Measurements from ENCODE around the gene SLC6A18. TPM values are rescaled to one million over a fixed set of nuclear protein-coding genes. Genes with fewer than 3 reads are reported as not detected.
A peak's percentile ranks its signal among the peaks of the same experiment; 100 is the strongest.

SLC6A18 gene
- total RNA-seq, 1 experiment from 2014 or later, result not detected

DNA sequence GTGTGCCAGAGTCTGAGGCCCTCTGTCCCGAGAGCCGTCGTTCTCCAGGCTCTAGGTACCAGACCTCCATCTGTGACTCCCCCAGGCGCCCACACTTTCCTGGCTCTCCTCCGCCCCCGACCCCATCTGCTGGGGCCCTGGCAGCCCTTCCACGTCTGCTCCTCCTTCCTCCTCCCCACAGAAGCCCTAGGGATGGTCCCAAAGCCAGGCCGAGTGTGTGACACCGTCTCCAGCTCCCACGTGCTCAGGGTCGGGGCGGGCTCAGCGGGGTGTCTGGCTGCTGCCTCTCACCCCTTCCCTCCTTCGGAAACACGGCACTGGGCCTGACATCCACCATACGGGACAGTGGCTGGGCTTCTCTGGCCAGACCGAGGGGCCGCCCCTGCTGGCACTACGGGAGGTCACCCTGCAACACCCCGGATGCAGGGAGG lies 44.3 kb upstream of the SLC6A18 start:
- H3K4me3 Mint-ChIP-seq (ENCODE audit: low read depth, unreplicated experiment), result no peak overlapping the region
- CTCF ChIA-PET, result interaction anchor here (1.2 kb wide), 1 partner anchor 24 kb away, joined by 3 read pairs; no protein-coding TSS in a partner anchor
- DNase-seq, result no peak
- TF ChIP-seq, protein P1, sequence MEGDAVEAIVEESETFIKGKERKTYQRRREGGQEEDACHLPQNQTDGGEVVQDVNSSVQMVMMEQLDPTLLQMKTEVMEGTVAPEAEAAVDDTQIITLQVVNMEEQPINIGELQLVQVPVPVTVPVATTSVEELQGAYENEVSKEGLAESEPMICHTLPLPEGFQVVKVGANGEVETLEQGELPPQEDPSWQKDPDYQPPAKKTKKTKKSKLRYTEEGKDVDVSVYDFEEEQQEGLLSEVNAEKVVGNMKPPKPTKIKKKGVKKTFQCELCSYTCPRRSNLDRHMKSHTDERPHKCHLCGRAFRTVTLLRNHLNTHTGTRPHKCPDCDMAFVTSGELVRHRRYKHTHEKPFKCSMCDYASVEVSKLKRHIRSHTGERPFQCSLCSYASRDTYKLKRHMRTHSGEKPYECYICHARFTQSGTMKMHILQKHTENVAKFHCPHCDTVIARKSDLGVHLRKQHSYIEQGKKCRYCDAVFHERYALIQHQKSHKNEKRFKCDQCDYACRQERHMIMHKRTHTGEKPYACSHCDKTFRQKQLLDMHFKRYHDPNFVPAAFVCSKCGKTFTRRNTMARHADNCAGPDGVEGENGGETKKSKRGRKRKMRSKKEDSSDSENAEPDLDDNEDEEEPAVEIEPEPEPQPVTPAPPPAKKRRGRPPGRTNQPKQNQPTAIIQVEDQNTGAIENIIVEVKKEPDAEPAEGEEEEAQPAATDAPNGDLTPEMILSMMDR (IDR thresholded peaks at IDR 0.05; ENCODE audit: unreplicated experiment), result no peak
- no peaks in the 10 kb centered on the region for H3K9me3 Mint-ChIP-seq (ENCODE audit: low read depth, unreplicated experiment)
- peaks cover 15% of the 10 kb centered on the region for H3K27me3 Mint-ChIP-seq (ENCODE audit: unreplicated experiment)
- H3K27ac Mint-ChIP-seq (ENCODE audit: unreplicated experiment), result no peak overlapping the region
- H3K36me3 Mint-ChIP-seq (ENCODE audit: insufficient read depth, unreplicated experiment), result no peaks in the 10 kb centered on the region
- no TSS peak for BruUV-seq (replicated peaks)
- intact Hi-C loops (cut with micrococcal nuclease; ENCODE audit: unreplicated experiment), result no loop called here
- H3K4me1 Mint-ChIP-seq (ENCODE audit: low read depth, unreplicated experiment), result peaks cover 4% of the 10 kb centered on the region

DNA sequence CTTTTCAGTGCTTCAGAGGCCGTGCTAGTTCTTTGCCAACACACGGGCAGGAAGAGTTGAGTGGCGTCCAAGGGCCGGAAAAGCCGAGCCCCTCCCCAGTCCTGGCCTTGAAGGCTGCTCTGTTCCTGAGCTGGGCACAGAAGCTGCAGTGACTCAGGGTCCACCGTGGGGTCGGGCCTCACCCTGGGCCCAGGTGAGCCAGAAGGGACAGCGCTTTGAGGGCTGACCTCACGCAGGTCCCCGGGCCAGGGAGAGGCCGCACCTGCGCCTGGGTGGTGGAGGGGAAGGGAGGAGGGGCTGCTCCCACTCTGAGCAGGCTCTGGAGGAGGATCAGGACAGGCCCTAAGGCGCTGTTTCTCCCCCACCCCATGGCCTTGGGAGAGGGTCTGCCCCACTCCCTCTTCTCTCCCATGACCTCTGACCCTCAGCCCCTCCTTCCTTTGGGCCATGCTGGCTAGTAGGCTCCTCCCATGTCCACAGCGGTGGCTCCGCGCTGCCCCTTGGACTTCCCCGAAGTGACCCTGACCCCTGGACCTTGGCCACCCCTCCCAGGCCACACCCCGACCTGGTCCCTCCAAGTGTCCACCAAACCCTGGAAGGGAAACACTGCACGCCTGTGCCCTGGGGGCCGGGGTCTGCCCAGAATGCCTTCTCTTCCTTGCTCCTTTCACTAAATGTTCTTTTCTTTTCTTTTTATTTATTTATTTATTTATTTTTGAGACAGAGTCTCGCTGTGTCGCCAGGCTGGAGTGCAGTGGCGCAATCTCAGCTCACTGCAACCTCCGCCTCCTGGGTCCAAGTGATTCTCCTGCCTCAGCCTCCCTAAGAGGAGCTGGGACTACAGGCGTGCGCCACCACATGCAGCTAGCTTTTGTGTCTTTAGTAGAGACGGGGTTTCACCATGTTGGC lies 43.5 kb upstream of the SLC6A18 start:
- Mint-ChIP-seq H3K9me3 (ENCODE audit: low read depth, unreplicated experiment) (no peaks in the 10 kb centered on the region), H3K27ac (ENCODE audit: unreplicated experiment) (no peak overlapping the region), H3K4me3 (ENCODE audit: low read depth, unreplicated experiment) (no peak overlapping the region), H3K36me3 (ENCODE audit: insufficient read depth, unreplicated experiment) (no peaks in the 10 kb centered on the region), H3K27me3 (ENCODE audit: unreplicated experiment) (peaks cover 24% of the 10 kb centered on the region), H3K4me1 (ENCODE audit: low read depth, unreplicated experiment) (peaks cover 11% of the 10 kb centered on the region)
- intact Hi-C loops (cut with micrococcal nuclease; ENCODE audit: unreplicated experiment), result no loop called here
- no TSS peak for BruUV-seq (replicated peaks)
- DNase-seq, result no peak
- TF ChIP-seq, protein P1 (IDR thresholded peaks at IDR 0.05; ENCODE audit: unreplicated experiment), result no peak
- CTCF ChIA-PET, result interaction anchor here (1.2 kb wide), 1 partner anchor 23 kb away, joined by 3 read pairs; no protein-coding TSS in a partner anchor

DNA sequence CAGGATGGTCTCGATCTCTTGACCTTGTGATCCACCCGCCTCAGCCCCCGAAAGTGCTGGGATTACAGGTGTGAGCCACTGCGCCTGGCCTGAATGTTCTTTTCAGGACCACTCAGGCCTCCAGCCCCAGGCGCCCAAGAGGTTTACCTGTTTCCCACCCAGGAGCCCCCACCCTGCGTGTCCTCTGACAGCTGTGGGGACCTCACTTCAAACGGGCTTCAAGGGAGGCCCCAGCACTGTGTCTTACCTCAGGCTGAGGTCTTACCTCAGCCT lies 42.9 kb upstream of the SLC6A18 start:
- peaks cover 11% of the 10 kb centered on the region for H3K4me1 Mint-ChIP-seq (ENCODE audit: low read depth, unreplicated experiment)
- CTCF ChIA-PET, result no interaction called here
- H3K27me3 Mint-ChIP-seq (ENCODE audit: unreplicated experiment), result peaks cover 26% of the 10 kb centered on the region
- no peaks in the 10 kb centered on the region for H3K9me3 Mint-ChIP-seq (ENCODE audit: low read depth, unreplicated experiment)
- no TSS peak for BruUV-seq (replicated peaks)
- no peak overlapping the region for H3K27ac Mint-ChIP-seq (ENCODE audit: unreplicated experiment)
- no peak overlapping the region for H3K4me3 Mint-ChIP-seq (ENCODE audit: low read depth, unreplicated experiment)
- TF ChIP-seq, protein P1 (IDR thresholded peaks at IDR 0.05; ENCODE audit: unreplicated experiment), result no peak
- no peaks in the 10 kb centered on the region for H3K36me3 Mint-ChIP-seq (ENCODE audit: insufficient read depth, unreplicated experiment)
- no peak for DNase-seq
- intact Hi-C loops (cut with micrococcal nuclease; ENCODE audit: unreplicated experiment), result no loop called here

DNA sequence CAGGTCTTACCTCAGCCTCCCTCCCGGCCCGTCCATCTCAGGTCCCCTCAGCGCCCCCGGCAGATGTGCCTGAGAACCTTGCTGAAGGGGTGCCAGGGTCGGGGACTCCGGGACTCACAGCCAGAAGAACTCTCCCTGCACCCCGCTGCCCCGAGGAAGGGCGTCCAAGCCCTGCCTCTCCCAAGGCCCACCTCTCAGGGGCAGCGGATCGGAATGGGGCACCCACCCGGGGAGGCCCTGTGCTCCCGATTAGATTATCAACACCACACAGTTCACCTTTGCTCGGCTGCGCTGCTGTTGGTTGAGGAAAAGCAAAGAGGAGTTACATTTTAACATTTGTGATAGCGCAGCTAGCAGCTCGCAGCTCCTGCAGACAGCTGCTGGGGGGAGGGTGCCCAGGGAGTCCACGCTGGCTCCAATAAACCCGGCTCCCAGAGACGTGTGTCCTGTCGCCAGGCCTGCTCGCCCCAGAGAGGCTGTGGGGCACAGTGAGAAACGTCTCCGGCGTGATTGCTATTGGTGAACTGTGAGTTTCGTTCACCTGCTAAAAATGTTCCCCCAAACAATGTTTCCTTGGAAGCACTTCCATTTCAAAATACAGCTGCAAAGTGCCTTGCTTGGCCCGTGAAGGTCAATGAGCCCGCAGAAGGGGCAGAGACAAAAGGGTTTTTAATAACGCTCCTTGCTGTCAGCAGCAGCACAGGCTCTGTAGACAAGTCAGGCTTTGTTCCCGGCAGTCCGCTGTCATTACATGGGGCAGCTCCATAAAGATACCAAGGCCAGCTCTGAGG lies 42.4 kb upstream of the SLC6A18 start:
- no peak overlapping the region for H3K27ac Mint-ChIP-seq (ENCODE audit: unreplicated experiment)

More for the DNA sequence above, 42.4 kb upstream of the SLC6A18 start:
- peak; percentile 27 for DNase-seq
- CTCF ChIA-PET, result interaction anchor here (0.8 kb wide), 1 partner anchor 21 kb away, joined by 8 read pairs; no protein-coding TSS in a partner anchor
- H3K4me1 Mint-ChIP-seq (ENCODE audit: low read depth, unreplicated experiment), result peaks cover 11% of the 10 kb centered on the region
- BruUV-seq (replicated peaks), result no TSS peak
- H3K27me3 Mint-ChIP-seq (ENCODE audit: unreplicated experiment), result peaks cover 26% of the 10 kb centered on the region
- TF ChIP-seq, protein P1 (IDR thresholded peaks at IDR 0.05; ENCODE audit: unreplicated experiment), result no peak
- no peaks in the 10 kb centered on the region for H3K36me3 Mint-ChIP-seq (ENCODE audit: insufficient read depth, unreplicated experiment)
- no peak overlapping the region for H3K4me3 Mint-ChIP-seq (ENCODE audit: low read depth, unreplicated experiment)
- no peaks in the 10 kb centered on the region for H3K9me3 Mint-ChIP-seq (ENCODE audit: low read depth, unreplicated experiment)
- intact Hi-C loops (cut with micrococcal nuclease; ENCODE audit: unreplicated experiment), result no loop called here
